H1 (cell line): Measurements from ENCODE around the gene ACSF2.
"Not testable (repeated sequence)": the region's sequence is repeated elsewhere in the genome, so short reads cannot be mapped to it uniquely, and the experiment has no call there.

Experiments used
- BACH1 ChIP-seq: IDR thresholded peaks from 2 replicates; pipeline ENCODE4 v1.6.1; 2012; ENCODE audit warnings: low read length, improper control_type of control experiment
- CBX8 ChIP-seq: fragments of 300-800, 300-1000 bp; sonication (generic); IDR thresholded peaks from 2 replicates; pipeline ENCODE4 v1.7.1; 2016; ENCODE audit warnings: low read depth, low read length, borderline replicate concordance
- CHD2 ChIP-seq: IDR thresholded peaks from 2 replicates; pipeline ENCODE4 v1.6.1; 2012; ENCODE audit warnings: low read length, improper control_type of control experiment
- EP300 ChIP-seq, 2 experiments: IDR thresholded peaks; 1 replicate in 1 of 2; 2 replicates in 1 of 2; pipeline ENCODE4 v1.6.1; 2011 to 2012; ENCODE audit warnings: low read depth in 2 of 2, low read length in 2 of 2, mild to moderate bottlenecking in 2 of 2, borderline replicate concordance in 1 of 2, inconsistent platforms in 1 of 2, moderate library complexity in 1 of 2
- EZH2 ChIP-seq: fragments of 200-600 bp; sonication (generic); IDR thresholded peaks from 2 replicates; pipeline ENCODE4 v1.7.1; 2012; ENCODE audit warnings: low read depth, mild to moderate bottlenecking, moderate library complexity, low read length, inconsistent platforms; ENCODE audit not compliant: severe bottlenecking
- MAFK ChIP-seq: IDR thresholded peaks from 2 replicates; pipeline ENCODE4 v1.6.1; 2012; ENCODE audit warnings: low read depth, mild to moderate bottlenecking, improper control_type of control experiment, low read length
- PHF8 ChIP-seq: fragments of 200-600 bp; sonication (generic); conservative IDR thresholded peaks from 2 replicates; pipeline ENCODE4 v1.7.1; 2012; ENCODE audit warnings: low read depth, mild to moderate bottlenecking, inconsistent platforms, low read length, moderate library complexity
- POLR2AphosphoS5 ChIP-seq: IDR thresholded peaks from 2 replicates; pipeline ENCODE4 v1.6.1; 2011; ENCODE audit warnings: low read depth, low read length
- RFX5 ChIP-seq: IDR thresholded peaks from 2 replicates; pipeline ENCODE4 v1.6.1; 2011; ENCODE audit warnings: low read depth, low read length, improper control_type of control experiment, borderline replicate concordance
- ZNF274 ChIP-seq: IDR thresholded peaks from 2 replicates; pipeline ENCODE4 v1.7.0; 2012; ENCODE audit warnings: low read length, borderline replicate concordance; ENCODE audit errors: extremely low read depth
- TF ChIP-seq, protein P1 (sequence below), 3 experiments: IDR thresholded peaks; 1 replicate in 2 of 3; 2 replicates in 1 of 3; pipeline versions ENCODE4 v1.5.1 to v1.6.1; 2011; ENCODE audit warnings: low read length in 3 of 3, mild to moderate bottlenecking in 3 of 3, inconsistent platforms in 2 of 3, low read depth in 1 of 3, moderate library complexity in 1 of 3; ENCODE audit not compliant: insufficient read depth in 1 of 3; ENCODE audit errors: control extremely low read depth in 1 of 3
- TF ChIP-seq, protein P2 (sequence below): IDR thresholded peaks from 2 replicates; pipeline ENCODE4 v1.6.1; 2011; ENCODE audit warnings: low read depth, mild to moderate bottlenecking, low read length; ENCODE audit not compliant: insufficient read depth

DNA sequence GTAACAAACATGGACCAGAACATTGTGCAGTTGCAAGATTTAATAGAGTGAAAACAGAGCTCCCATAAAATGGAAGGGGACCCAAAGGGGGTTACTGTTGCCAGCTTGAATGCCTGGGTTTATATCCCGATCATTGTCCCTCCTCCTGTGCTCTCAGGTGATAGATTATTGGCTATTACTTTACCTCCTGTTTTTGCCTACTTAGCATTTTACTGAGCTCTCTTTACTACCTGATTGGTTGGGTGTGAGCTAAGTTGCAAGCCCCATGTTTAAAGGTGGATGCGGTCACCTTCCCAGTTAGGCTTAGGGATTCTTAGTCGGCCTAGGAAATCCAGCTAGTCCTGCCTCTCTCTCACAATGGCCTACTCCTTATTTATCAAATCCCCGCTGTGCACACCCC is 20.7 kb upstream of the ACSF2 start:
- not testable (repeated sequence) for TF ChIP-seq RFX5; CBX8; MAFK; BACH1; POLR2AphosphoS5; ZNF274; EZH2; PHF8; CHD2; EP300 (IDR thresholded peaks at IDR 0.05; ENCODE audit: borderline replicate concordance in 1 of 2, low read depth in 2 of 2, low read length in 2 of 2)
- TF ChIP-seq, protein P1, sequence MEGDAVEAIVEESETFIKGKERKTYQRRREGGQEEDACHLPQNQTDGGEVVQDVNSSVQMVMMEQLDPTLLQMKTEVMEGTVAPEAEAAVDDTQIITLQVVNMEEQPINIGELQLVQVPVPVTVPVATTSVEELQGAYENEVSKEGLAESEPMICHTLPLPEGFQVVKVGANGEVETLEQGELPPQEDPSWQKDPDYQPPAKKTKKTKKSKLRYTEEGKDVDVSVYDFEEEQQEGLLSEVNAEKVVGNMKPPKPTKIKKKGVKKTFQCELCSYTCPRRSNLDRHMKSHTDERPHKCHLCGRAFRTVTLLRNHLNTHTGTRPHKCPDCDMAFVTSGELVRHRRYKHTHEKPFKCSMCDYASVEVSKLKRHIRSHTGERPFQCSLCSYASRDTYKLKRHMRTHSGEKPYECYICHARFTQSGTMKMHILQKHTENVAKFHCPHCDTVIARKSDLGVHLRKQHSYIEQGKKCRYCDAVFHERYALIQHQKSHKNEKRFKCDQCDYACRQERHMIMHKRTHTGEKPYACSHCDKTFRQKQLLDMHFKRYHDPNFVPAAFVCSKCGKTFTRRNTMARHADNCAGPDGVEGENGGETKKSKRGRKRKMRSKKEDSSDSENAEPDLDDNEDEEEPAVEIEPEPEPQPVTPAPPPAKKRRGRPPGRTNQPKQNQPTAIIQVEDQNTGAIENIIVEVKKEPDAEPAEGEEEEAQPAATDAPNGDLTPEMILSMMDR (IDR thresholded peaks at IDR 0.05; ENCODE audit: control extremely low read depth in 1 of 3, insufficient read depth in 1 of 3, low read depth in 1 of 3, low read length in 3 of 3): not testable (repeated sequence)
- TF ChIP-seq, protein P2, sequence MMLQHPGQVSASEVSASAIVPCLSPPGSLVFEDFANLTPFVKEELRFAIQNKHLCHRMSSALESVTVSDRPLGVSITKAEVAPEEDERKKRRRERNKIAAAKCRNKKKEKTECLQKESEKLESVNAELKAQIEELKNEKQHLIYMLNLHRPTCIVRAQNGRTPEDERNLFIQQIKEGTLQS: not testable (repeated sequence)
